ENCODE measurements around the gene HINFP. TPM values are rescaled to one million over a fixed set of nuclear protein-coding genes. Genes with fewer than 3 reads are reported as not detected.
"Not testable (repeated sequence)": the region's sequence is repeated elsewhere in the genome, so short reads cannot be mapped to it uniquely, and the experiment has no call there.

HINFP gene
- total RNA-seq, 1 donor, result 9.1 TPM

DNA sequence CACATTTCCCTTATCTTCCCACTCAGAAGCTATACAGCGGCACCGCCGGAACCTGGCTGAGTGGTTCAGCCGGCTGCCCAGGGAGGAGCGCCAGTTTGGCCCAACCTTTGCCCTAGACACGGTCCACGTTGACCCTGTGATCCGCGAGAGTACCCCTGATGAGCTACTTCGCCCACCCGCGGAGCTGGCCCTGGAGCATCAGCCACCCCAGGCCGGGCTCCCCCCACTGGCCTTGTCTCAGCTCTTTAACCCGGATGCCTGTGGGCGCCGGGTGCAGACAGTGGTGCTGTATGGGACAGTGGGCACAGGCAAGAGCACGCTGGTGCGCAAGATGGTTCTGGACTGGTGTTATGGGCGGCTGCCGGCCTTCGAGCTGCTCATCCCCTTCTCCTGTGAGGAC is 52.1 kb downstream of the HINFP start:
- Histone ChIP-seq H3K4me1 (ENCODE audit: insufficient read depth, low read length) (peaks cover 28% of the 10 kb centered on the region), H3K9me3 (ENCODE audit: low read depth, low read length) (no peaks in the 10 kb centered on the region), H3K27me3 (ENCODE audit: insufficient read depth, low read length) (no peaks in the 10 kb centered on the region), H3K4me3 (ENCODE audit: low read length) (no peak overlapping the region)

DNA sequence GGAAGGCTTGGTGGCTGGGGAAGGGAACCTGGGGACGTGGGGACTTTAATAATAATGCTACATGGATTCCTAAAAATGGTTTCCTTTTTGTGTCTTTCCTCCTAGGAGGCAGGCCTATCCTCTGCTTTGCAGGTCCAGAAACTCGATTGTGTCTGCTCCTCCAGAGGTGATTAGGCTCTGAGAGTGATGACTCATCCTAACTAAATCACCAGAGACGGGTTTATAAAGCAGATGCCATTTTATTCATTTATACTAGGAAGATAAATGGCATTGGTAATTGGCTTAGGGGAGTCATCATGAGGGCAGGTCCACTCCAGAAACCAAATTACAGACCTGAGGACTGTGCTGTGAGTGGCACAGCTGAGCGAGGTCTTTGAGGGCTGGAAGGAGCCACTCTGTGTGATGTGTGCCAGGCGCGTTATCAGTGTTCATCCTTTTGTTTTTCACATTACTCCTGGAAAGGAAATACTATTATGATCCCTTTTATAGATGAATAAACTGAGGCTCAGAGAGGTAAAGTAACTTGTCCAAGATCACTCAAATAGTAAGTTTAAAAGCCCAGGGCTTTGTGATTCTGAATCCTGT is 54.2 kb downstream of the HINFP start:
- Histone ChIP-seq H3K9me3 (ENCODE audit: low read depth, low read length) (no peaks in the 10 kb centered on the region), H3K4me3 (ENCODE audit: low read length) (no peak overlapping the region), H3K4me1 (ENCODE audit: insufficient read depth, low read length) (peaks cover 21% of the 10 kb centered on the region), H3K27me3 (ENCODE audit: insufficient read depth, low read length) (no peaks in the 10 kb centered on the region)

DNA sequence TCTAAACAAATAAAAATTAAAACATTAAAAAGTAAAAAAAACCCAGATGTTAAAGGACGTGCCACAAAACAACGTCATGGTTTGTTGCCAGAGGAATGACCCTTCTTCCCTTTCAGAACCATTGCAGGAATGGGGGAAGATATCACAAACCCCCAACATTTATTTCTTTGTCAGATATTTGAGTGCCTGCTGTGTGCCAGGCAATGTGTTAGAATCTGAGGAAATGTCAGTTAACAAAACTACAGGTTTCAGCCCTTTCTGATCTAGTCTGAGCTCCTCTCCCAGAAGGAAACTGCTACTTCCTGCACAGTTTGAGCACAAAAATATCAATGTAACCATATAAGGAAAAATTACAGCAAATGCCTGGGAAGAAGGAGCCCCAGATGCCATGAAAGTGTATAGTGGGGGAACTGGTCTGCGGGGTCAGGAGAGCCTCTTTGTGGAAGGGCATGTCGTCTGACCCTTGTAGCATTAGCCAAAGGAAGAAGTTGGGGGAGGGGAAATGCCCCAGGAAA is 56.8 kb downstream of the HINFP start:
- no peaks in the 10 kb centered on the region for H3K9me3 ChIP-seq (ENCODE audit: low read depth, low read length)
- H3K4me3 ChIP-seq (ENCODE audit: low read length), result no peak overlapping the region
- no peaks in the 10 kb centered on the region for H3K27me3 ChIP-seq (ENCODE audit: insufficient read depth, low read length)

DNA sequence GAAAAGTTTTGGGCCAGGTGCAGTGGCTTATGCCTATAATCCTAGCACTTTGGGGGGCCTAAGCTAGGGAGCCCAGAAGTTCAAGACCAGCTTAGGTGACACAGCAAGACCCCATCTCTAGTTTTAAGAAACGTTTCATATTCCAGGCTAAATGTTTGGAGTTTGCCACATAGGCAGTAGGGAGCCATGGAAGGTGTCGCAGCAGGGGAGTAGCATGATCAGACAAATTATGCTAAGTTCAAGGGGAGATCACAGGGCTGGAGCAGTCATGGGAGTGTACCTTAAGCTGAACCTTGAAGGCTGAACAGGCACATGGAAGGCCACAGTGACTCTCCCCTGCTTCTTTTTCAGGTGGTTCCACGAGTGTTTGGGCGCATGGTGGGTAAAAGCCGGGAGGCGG is 58.0 kb downstream of the HINFP start:
- Histone ChIP-seq H3K9me3 (ENCODE audit: low read depth, low read length) (no peaks in the 10 kb centered on the region), H3K4me3 (ENCODE audit: low read length) (no peak overlapping the region), H3K27me3 (ENCODE audit: insufficient read depth, low read length) (no peaks in the 10 kb centered on the region), H3K4me1 (ENCODE audit: insufficient read depth, low read length) (peaks cover 23% of the 10 kb centered on the region)

More for the DNA sequence above, 56.8 kb downstream of the HINFP start:
- peaks cover 23% of the 10 kb centered on the region for H3K4me1 ChIP-seq (ENCODE audit: insufficient read depth, low read length)

DNA sequence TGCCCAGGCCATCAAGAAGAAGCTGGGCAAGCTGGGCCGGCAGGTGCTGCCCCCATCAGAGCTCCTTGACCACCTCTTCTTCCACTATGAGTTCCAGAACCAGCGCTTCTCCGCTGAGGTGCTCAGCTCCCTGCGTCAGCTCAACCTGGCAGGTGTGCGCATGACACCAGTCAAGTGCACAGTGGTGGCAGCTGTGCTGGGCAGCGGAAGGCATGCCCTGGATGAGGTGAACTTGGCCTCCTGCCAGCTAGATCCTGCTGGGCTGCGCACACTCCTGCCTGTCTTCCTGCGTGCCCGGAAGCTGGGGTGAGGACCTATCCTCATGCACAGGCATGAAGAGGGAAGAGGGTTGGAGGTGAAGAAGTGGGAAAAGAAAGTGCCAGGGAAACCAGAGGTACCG is 58.6 kb downstream of the HINFP start:
- Histone ChIP-seq H3K4me1 (ENCODE audit: insufficient read depth, low read length) (peaks cover 23% of the 10 kb centered on the region), H3K4me3 (ENCODE audit: low read length) (no peak overlapping the region), H3K27me3 (ENCODE audit: insufficient read depth, low read length) (no peaks in the 10 kb centered on the region), H3K9me3 (ENCODE audit: low read depth, low read length) (no peaks in the 10 kb centered on the region)

DNA sequence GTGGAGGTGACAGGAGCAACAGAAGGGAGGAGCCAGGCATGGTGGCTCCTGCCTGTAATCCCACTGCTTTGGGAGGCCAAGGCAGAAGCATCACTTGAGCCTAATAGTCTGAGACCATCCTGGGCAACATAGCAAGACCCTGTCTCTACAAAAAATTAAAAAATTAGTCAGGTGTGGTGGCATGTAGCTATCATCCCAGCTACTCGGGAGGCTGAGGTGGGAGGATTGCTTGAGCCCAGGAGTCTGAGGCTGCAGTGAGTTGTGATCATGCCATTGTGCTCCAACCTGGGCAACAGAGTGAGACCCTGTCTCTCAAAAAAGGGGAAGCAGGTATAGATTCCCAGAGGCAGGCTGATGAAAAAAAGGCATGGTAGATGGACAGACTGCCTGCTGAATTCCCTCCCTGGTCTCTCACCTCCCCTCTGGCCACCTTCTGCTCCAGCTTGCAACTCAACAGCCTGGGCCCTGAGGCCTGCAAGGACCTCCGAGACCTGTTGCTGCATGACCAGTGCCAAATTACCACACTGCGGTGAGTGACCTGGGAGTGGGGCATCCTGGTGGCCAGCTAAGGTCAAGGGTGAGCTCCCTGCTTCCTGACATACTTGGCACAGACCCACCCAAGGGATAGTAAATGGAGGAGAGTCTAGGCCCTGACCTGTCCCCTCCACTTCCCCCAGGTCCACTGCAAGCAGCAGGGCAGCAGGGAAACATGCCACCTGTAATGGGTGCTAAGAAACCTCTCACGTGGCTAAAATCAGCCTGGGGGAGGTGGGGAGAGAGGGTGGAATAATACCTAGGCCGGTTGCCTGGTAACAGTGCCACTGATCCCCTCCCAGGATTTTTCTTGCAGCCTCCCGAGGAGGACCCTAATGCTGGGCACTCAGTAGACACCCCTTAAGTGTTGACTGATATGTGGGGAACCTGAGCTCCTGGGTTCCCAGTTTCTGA is 59.6 kb downstream of the HINFP start:
- H3K4me3 ChIP-seq (ENCODE audit: low read length), result no peak overlapping the region
- peaks cover 23% of the 10 kb centered on the region for H3K4me1 ChIP-seq (ENCODE audit: insufficient read depth, low read length)
- no peaks in the 10 kb centered on the region for H3K27me3 ChIP-seq (ENCODE audit: insufficient read depth, low read length)
- H3K9me3 ChIP-seq (ENCODE audit: low read depth, low read length), result no peaks in the 10 kb centered on the region

DNA sequence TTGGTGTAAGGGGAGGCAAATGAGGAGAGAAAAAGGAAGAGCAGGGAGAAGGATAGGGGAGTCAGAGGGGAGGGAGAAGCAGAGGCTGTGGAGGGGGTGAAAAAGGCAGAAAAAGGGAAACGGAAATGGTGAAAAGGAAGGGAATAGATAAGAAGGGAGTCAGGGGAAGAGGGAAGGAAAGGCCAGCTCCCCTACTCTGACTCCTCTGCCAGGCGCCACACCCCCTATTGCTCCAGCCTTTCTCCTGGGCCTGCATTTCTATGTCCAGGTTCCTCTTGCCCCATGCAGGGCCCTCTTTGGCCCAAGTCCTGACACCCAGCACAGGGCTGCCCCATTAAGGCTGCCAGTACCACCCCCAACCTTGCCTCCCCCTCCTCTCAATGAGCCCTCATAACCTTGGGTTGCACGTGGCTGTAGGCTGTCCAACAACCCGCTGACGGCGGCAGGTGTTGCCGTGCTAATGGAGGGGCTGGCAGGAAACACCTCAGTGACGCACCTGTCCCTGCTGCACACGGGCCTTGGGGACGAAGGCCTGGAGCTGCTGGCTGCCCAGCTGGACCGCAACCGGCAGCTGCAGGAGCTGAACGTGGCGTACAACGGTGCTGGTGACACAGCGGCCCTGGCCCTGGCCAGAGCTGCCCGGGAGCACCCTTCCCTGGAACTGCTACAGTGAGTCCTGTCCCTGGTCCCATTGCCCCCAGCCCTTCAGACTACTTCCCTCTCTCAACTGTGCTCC is 60.5 kb downstream of the HINFP start:
- Histone ChIP-seq H3K27me3 (ENCODE audit: insufficient read depth, low read length) (no peaks in the 10 kb centered on the region), H3K4me3 (ENCODE audit: low read length) (no peak overlapping the region), H3K9me3 (ENCODE audit: low read depth, low read length) (no peaks in the 10 kb centered on the region), H3K4me1 (ENCODE audit: insufficient read depth, low read length) (peaks cover 23% of the 10 kb centered on the region)

DNA sequence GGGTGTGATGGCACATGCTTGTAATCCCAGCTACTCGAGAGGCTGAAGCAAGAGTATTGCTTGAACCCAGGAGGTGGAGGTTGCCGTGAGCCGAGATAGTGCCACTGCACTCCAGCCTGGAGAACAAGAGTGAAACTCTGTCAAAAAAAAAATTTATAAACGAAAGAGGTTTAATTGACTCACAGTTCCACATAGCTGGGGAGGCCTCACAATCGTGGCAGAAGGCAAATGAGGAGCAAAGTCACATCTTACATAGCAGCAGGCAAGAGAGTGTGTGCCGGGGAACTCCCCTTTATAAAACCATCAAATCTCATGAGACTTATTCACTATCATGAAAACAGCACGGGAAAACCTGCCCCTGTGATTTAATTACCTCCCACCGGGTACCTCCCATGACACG is 63.0 kb downstream of the HINFP start:
- H3K27me3 ChIP-seq (ENCODE audit: insufficient read depth, low read length); H3K9me3 ChIP-seq (ENCODE audit: low read depth, low read length); H3K4me3 ChIP-seq (ENCODE audit: low read length): not testable (repeated sequence)
- peaks cover 11% of the 10 kb centered on the region for H3K4me1 ChIP-seq (ENCODE audit: insufficient read depth, low read length)

Other genes with a start within 250 kb of the HINFP start
- gene CXCR5, start 237.7 kb upstream of the HINFP start, total RNA-seq, result 11.1 TPM
- 41.9 TPM for gene BCL9L, start 195.7 kb upstream of the HINFP start, total RNA-seq
- not detected for gene UPK2, start 165.3 kb upstream of the HINFP start, total RNA-seq
- gene FOXR1, start 149.8 kb upstream of the HINFP start, total RNA-seq, result not detected
- 75.5 TPM for gene CENATAC, start 123.4 kb upstream of the HINFP start, total RNA-seq
- 4,016 TPM for gene RPS25, start 103.2 kb upstream of the HINFP start, total RNA-seq
- gene TRAPPC4, start 102.8 kb upstream of the HINFP start, total RNA-seq, result 54.5 TPM
- 2.4 TPM for gene SLC37A4, start 90.7 kb upstream of the HINFP start, total RNA-seq
- gene HYOU1, start 64.4 kb upstream of the HINFP start, total RNA-seq, result 38.9 TPM
- 34.7 TPM for gene VPS11, start 53.8 kb upstream of the HINFP start, total RNA-seq
- 2.7 TPM for gene HMBS, start 36.7 kb upstream of the HINFP start, total RNA-seq
- 6.7 TPM for gene DPAGT1, start 19.7 kb upstream of the HINFP start, total RNA-seq
- 7.5 TPM for gene C2CD2L, start 14.2 kb upstream of the HINFP start, total RNA-seq
- 0.10 TPM for gene ABCG4, start 27.5 kb downstream of the HINFP start, total RNA-seq
- gene NLRX1, start 47.1 kb downstream of the HINFP start, total RNA-seq, result 4.7 TPM
- gene NHERF4, start 63.9 kb downstream of the HINFP start, total RNA-seq, result not detected
- gene CBL, start 84.8 kb downstream of the HINFP start, total RNA-seq, result 16.0 TPM
- 2.6 TPM for gene MCAM, start 195.6 kb downstream of the HINFP start, total RNA-seq
- 6.2 TPM for gene RNF26, start 212.9 kb downstream of the HINFP start, total RNA-seq
- not detected for gene C1QTNF5, start 219.3 kb downstream of the HINFP start, total RNA-seq
- not detected for gene MFRP, start 225.1 kb downstream of the HINFP start, total RNA-seq